ENCODE measurements around the gene C17orf113.
"Not testable (repeated sequence)": the region's sequence is repeated elsewhere in the genome, so short reads cannot be mapped to it uniquely, and the experiment has no call there.

C17orf113 gene

GRCh38 chr17:42012363-42012762 is 38.0 kb downstream of the C17orf113 start:
- DNase-seq = not testable (repeated sequence)

GRCh38 chr17:42010898-42011516 is 39.4 kb downstream of the C17orf113 start:
- peak; percentile 19 for DNase-seq

- peak; percentile 84 for DNase-seq
Observed at GRCh38 chr17:42010266-42010680, 40.1 kb downstream of the C17orf113 start.

DNA sequence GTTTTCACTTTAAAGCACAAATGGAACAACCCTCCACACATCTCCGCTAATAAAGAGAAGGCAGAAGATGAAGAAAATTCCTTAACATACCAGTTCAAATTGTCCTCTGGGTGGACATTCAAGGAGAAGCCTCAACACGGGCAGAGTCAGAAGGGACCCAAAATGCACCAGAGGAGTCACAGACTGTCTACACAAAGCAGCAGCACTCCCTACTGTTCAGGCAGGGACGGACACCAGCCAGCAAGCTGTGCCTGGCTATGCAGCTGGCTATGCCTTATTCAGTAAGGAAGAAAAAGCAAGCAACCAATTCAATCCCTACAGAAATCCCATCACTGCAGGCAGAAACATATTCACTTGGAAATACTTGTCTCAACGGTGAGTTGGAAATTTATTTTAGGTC is 41.2 kb downstream of the C17orf113 start:
- DNase-seq = no peak

DNA sequence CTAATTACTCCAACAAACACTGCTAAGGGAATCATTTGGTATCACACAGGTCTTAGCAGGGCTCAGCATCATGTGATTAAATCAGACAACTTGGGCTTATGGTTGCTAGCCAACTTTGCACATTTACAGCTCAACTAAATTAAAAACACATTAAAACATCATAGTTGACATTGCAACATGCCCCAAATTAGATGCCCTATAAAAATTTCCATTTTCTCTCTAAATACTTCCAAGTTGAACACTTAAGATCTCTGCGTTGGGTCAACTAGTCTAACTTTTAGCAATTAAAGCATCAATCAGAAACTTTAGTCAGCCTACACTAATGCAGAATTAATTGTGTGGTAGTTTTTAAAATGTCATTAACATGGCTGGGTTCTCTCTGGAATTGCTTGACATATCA is 45.2 kb downstream of the C17orf113 start:
- no peak for DNase-seq

- no peak for DNase-seq
Observed at GRCh38 chr17:42002792-42003301, 47.6 kb downstream of the C17orf113 start.

- no peak for DNase-seq
Observed at GRCh38 chr17:42002175-42002791, 48.1 kb downstream of the C17orf113 start.

- DNase-seq = no peak
Observed at GRCh38 chr17:42001729-42002128, 48.7 kb downstream of the C17orf113 start.

GRCh38 chr17:42000413-42001133 is 49.8 kb downstream of the C17orf113 start:
- DNase-seq = no peak

DNA sequence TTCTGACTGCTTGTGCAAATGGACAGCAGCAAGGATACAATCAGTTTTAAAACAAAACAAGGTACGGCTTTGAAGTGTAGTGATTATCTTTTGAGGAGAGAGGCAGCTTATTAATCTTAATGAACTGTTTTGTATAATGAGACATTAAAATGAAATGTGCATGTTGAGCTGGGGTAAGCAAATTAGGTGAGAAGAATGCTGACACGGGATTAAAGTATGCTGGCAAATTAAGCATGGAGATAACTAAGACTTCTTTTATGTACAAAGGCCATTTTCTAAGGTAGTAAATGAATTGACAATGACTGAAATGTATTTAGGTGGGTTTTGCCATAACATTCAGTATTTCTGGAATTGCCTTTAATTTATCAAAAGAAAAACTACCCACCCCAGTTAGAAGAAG is 51.9 kb downstream of the C17orf113 start:
- DNase-seq = no peak

DNA sequence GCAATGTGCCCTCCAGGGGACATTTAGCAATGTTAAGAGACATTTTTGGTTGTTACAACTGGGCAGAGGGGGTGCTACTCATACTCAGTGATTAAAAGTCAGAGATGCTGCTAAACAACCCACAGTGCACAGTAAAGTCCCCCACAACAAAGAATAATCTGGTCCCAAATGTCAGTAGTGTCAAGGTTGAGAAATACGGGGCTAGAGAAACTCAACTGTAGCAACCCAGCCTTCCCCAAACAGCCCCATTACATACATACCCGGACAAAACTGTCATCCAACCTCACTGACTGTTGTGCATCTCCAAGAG is 53.6 kb downstream of the C17orf113 start:
- no peak for DNase-seq

GRCh38 chr17:41992576-41992975 is 57.8 kb downstream of the C17orf113 start:
- no peak for DNase-seq

GRCh38 chr17:41989702-41990419 is 60.5 kb downstream of the C17orf113 start:
- DNase-seq = no peak

- DNase-seq = no peak
Observed at GRCh38 chr17:41988418-41988817, 62.0 kb downstream of the C17orf113 start.

Measured in MV-4-11 (cell line).